Adipocyte (in vitro differentiated cells): ENCODE results near the gene BTBD6.

Experiments
- DNase-seq: peaks from one replicate; pipeline ENCODE4 v3.0.0-alpha.2; 2015; ENCODE audit warnings: low read depth
- H3K27me3 ChIP-seq: replicated peaks from 2 replicates; pipeline ENCODE4 v1.7.0; 2013; ENCODE audit warnings: mild to moderate bottlenecking, low read length, moderate library complexity; ENCODE audit not compliant: control insufficient read depth, insufficient read depth
- H3K36me3 ChIP-seq: 2 replicates; pipeline ENCODE4 v1.7.0; 2013; ENCODE audit warnings: low read length, mild to moderate bottlenecking, moderate library complexity; ENCODE audit not compliant: control insufficient read depth, insufficient read depth, severe bottlenecking
- H3K4me1 ChIP-seq: 2 replicates; pipeline ENCODE4 v1.7.0; 2013; ENCODE audit warnings: mild to moderate bottlenecking, low read length, moderate library complexity; ENCODE audit not compliant: control insufficient read depth, insufficient read depth
- H3K4me3 ChIP-seq: 2 replicates; pipeline ENCODE4 v1.7.0; 2013; ENCODE audit warnings: mild to moderate bottlenecking, low read length, moderate library complexity
- H3K9ac ChIP-seq: 2 replicates; pipeline ENCODE4 v1.7.0; 2013; ENCODE audit warnings: mild to moderate bottlenecking, low read length, moderate library complexity
- H3K9me3 ChIP-seq: 2 replicates; pipeline ENCODE4 v1.7.0; 2013; ENCODE audit warnings: mild to moderate bottlenecking, low read length, moderate library complexity; ENCODE audit not compliant: control insufficient read depth

The BTBD6 gene

GRCh38 chr14:105256292-105256960, 8.1 kb downstream of the BTBD6 start:
- Histone ChIP-seq H3K9ac (no peak overlapping the region), H3K27me3 (no peaks in the 10 kb centered on the region), H3K4me1 (peaks cover 10% of the 10 kb centered on the region), H3K36me3 (peaks cover 25% of the 10 kb centered on the region), H3K4me3 (no peak overlapping the region), H3K9me3 (no peaks in the 10 kb centered on the region)
- no peak for DNase-seq

- no peak for DNase-seq
- Histone ChIP-seq H3K27me3 (no peaks in the 10 kb centered on the region), H3K9ac (no peak overlapping the region), H3K4me3 (no peak overlapping the region), H3K36me3 (peaks cover 15% of the 10 kb centered on the region), H3K4me1 (peaks cover 10% of the 10 kb centered on the region), H3K9me3 (no peaks in the 10 kb centered on the region)
These were observed 9.1 kb downstream of the BTBD6 start for GRCh38 chr14:105257464-105257863.

GRCh38 chr14:105258846-105259245, 10.5 kb downstream of the BTBD6 start:
- Histone ChIP-seq H3K4me1 (peaks cover 10% of the 10 kb centered on the region), H3K9ac (no peak overlapping the region), H3K27me3 (no peaks in the 10 kb centered on the region), H3K36me3 (peaks cover 8% of the 10 kb centered on the region), H3K4me3 (no peak overlapping the region), H3K9me3 (no peaks in the 10 kb centered on the region)
- DNase-seq = no peak

GRCh38 chr14:105260959-105261358, 12.6 kb downstream of the BTBD6 start:
- Histone ChIP-seq H3K36me3 (peaks cover 5% of the 10 kb centered on the region), H3K9me3 (no peaks in the 10 kb centered on the region), H3K4me3 (no peak overlapping the region), H3K4me1 (no peaks in the 10 kb centered on the region), H3K27me3 (no peaks in the 10 kb centered on the region), H3K9ac (no peak overlapping the region)
- no peak for DNase-seq

- peaks cover 5% of the 10 kb centered on the region for H3K36me3 ChIP-seq
- no peak for DNase-seq
- H3K9ac ChIP-seq = no peak overlapping the region
- no peaks in the 10 kb centered on the region for H3K27me3 ChIP-seq
- H3K9me3 ChIP-seq = no peaks in the 10 kb centered on the region
- H3K4me1 ChIP-seq = no peaks in the 10 kb centered on the region
- H3K4me3 ChIP-seq = no peak overlapping the region
These were observed 13.4 kb downstream of the BTBD6 start for GRCh38 chr14:105261781-105262180.

- no peak for DNase-seq
- Histone ChIP-seq H3K27me3 (no peaks in the 10 kb centered on the region), H3K4me3 (no peak overlapping the region), H3K9ac (no peak overlapping the region), H3K9me3 (no peaks in the 10 kb centered on the region), H3K36me3 (no peaks in the 10 kb centered on the region), H3K4me1 (peaks cover 5% of the 10 kb centered on the region)
These were observed 19.7 kb downstream of the BTBD6 start for GRCh38 chr14:105267820-105268548.

- no peak overlapping the region for H3K4me3 ChIP-seq
- no peak overlapping the region for H3K9ac ChIP-seq
- H3K4me1 ChIP-seq = peaks cover 6% of the 10 kb centered on the region
- no peaks in the 10 kb centered on the region for H3K36me3 ChIP-seq
- H3K27me3 ChIP-seq = no peaks in the 10 kb centered on the region
- no peak for DNase-seq
- H3K9me3 ChIP-seq = no peaks in the 10 kb centered on the region
These were observed 20.5 kb downstream of the BTBD6 start for GRCh38 chr14:105268736-105269354.

- H3K4me3 ChIP-seq = no peak overlapping the region
- H3K9ac ChIP-seq = no peak overlapping the region
- no peaks in the 10 kb centered on the region for H3K9me3 ChIP-seq
- DNase-seq = no peak
- no peaks in the 10 kb centered on the region for H3K27me3 ChIP-seq
- no peaks in the 10 kb centered on the region for H3K36me3 ChIP-seq
- peaks cover 10% of the 10 kb centered on the region for H3K4me1 ChIP-seq
These were observed 21.1 kb downstream of the BTBD6 start for GRCh38 chr14:105269405-105269804.

- no peak overlapping the region for H3K4me3 ChIP-seq
- peaks cover 22% of the 10 kb centered on the region for H3K4me1 ChIP-seq
- H3K9ac ChIP-seq = no peak overlapping the region
- H3K27me3 ChIP-seq = no peaks in the 10 kb centered on the region
- no peaks in the 10 kb centered on the region for H3K36me3 ChIP-seq
- H3K9me3 ChIP-seq = no peaks in the 10 kb centered on the region
- DNase-seq = no peak
These were observed 23.0 kb downstream of the BTBD6 start for GRCh38 chr14:105271224-105271890.

GRCh38 chr14:105272623-105273022, 24.3 kb downstream of the BTBD6 start:
- no peaks in the 10 kb centered on the region for H3K27me3 ChIP-seq
- H3K9ac ChIP-seq = no peak overlapping the region
- no peak for DNase-seq
- H3K4me3 ChIP-seq = no peak overlapping the region
- H3K9me3 ChIP-seq = no peaks in the 10 kb centered on the region
- H3K4me1 ChIP-seq = peaks cover 25% of the 10 kb centered on the region
- no peaks in the 10 kb centered on the region for H3K36me3 ChIP-seq

- H3K4me3 ChIP-seq = no peak overlapping the region
- H3K4me1 ChIP-seq = peaks cover 27% of the 10 kb centered on the region
- no peaks in the 10 kb centered on the region for H3K27me3 ChIP-seq
- no peak for DNase-seq
- no peak overlapping the region for H3K9ac ChIP-seq
- no peaks in the 10 kb centered on the region for H3K9me3 ChIP-seq
- no peaks in the 10 kb centered on the region for H3K36me3 ChIP-seq
These were observed 24.7 kb downstream of the BTBD6 start for GRCh38 chr14:105273062-105273461.
